Measurements from ENCODE around the gene PCARE.

PCARE gene

DNA sequence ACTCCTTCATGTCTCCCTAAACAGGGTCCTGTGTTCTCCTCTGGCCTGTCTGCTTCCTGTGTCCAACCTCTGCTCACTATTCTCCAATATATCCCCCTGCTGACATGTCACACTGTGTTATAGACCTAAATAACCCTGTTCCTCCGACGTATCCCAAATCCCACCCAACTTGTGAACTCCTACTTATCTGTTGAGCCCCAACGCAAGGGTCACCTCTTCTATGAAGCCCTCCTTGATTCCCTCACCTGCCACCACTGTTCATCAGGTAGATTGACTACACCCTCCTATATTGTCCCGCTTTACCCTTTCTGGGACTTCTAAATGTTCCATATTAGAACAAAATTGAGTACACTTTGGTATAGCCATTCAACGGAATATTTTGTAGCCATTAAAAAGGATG lies 42.1 kb downstream of the PCARE start:
- no peak for DNase-seq

- no peak for DNase-seq
These were observed 43.3 kb downstream of the PCARE start for GRCh38 chr2:29031046-29031445.

GRCh38 chr2:29025711-29026110 lies 48.6 kb downstream of the PCARE start:
- no peak for DNase-seq

GRCh38 chr2:29024882-29025430 lies 49.4 kb downstream of the PCARE start:
- no peak for DNase-seq

DNA sequence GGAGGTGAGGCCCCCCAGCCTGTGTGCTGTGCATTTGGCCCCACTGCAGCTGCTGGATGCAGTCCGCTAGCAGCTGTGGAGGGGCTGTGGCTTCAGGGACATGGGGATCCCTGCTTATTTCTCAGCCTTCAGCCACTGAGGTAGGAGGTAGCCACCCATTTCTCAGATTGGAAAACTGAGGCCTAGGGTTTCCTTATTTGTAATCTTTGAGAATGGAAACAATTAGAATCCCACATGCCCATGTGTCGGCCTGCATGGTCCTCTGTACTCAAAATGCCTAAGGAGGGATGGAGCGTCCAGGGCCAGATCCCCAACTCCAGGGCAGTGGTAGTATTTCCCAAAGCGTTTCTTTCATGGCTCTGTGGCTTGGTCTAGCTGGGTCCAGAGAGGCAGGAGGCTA lies 51.1 kb downstream of the PCARE start:
- DNase-seq: no peak

GRCh38 chr2:29022679-29023078 lies 51.6 kb downstream of the PCARE start:
- DNase-seq: no peak

DNA sequence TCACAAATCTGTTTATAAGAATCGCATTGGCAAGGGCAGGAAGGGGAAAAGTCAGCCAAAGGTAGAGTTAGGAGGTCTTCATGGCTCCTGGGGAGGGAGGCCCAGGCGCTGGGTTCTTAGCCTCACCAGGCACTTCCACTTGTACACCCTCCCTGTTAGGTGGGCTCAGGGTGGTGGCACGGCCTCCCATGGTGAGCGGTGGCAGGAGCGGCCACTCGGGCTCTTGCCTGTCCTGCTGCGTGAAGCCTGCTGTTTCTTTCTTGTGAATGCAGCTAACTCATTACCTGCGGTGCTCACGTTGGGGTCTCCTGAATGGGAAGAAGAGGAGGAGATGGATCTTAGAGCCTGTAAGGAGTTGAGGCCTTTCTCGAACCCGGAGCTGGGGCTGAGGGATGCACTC lies 52.4 kb downstream of the PCARE start:
- no peak for DNase-seq

DNA sequence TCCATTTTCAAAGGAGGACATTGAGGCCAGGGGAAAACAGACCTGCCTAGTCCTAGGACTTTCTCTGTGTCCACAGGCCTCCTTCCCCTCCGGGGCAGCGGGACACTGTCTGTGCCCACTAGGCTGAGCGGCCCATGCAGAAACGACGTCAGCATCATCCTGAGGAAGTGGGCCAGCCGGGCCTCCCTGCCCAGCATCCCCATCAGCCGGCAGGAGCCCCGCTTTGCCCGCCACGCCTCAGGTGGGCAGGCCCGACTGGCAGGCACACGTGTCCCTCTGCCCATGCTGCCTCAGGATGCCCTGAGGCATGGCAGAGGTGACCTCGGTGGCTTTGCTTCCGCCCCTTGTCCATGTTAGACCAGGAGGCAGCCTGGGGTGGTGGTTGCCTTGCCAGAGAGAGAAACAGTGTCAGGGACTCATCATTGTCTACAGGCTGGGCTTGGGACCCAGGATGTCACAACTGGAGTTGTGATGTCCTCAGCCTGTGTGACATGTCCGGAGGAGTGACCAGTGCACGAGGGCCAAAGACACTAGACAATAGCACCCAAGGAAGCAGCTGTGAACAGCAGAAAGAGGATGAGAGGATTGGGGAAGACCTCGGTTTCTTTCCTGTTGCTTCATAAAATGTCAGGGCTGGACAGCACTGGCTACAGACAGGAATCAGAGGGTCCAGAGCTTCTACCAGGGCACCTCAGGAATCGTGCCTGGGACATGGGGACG lies 56.4 kb downstream of the PCARE start:
- DNase-seq: no peak

DNA sequence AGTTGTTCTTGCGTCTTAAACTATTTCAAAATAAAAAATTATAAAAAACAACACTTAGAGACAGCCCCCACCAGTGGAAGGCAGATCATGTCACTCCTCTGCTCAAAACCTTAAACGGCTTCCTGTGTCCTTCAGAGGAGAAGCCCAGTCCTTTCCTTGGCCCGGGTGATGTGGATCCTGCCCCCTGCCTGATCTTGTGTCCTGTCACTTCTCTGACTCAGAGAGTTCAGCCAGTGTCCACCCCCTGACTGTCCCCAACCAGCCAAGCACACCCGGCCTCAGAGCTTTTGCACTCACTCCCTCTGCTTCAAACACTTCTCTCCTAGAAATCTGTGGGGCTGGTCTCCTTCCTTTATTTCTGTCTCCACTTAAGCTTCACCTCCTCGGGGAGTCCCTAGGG lies 57.8 kb downstream of the PCARE start:
- no peak for DNase-seq

DNA sequence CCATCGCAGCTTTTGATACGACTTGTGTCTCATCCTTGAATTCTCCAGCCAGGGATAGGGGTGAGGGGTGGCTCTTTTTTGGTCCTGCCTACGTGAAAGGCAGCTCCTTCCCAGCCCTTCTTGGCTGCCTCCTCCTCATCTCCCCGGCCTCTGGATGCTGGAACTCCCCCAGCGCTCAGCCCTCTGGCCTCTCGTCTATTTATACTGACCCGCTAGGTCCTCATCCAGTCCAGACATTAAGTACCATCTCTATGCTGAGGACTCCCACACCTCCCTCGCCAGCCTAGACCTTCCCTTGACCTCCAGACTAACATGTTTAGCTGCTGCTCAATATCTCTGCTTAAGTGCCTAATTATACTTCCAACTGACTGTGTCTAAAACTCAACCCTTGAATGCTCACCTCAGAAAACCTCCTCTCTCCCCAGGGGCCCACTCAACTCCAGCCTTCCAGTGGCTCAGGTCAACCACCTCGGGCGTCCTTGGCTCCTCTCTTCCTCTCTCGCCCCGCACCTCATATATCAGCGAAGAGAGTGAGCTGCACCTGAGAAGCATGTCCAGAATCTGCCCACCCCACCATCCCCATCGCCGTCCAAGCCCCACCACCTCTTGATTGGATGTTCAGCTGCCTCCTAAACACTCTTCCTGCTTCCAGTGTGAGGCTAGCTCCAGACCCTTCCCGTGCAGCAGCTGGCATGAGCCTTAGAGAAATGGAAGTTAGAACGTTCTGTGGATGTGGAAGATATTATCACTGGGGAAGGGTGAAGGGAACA lies 58.4 kb downstream of the PCARE start:
- no peak for DNase-seq

GRCh38 chr2:29014811-29015421 lies 59.4 kb downstream of the PCARE start:
- no peak for DNase-seq

- no peak for DNase-seq
These were observed 60.0 kb downstream of the PCARE start for GRCh38 chr2:29014331-29014730.

GRCh38 chr2:29013057-29013780 lies 61.1 kb downstream of the PCARE start:
- DNase-seq: no peak

GRCh38 chr2:29012211-29012681 lies 62.1 kb downstream of the PCARE start:
- DNase-seq: no peak

Data from NCI-H446 treated with DMSO at 0.1 percent for 48 hours (cell line).